Hippocampal formation (tissue), 2 donors: ENCODE measurements around the gene PDPK1.
A peak's percentile ranks its signal among the peaks of the same experiment; 100 is the strongest.

Source experiments
- DNase-seq, 2 donors: peaks; one replicate each; lab custom pipeline; 2025; lab: John Stamatoyannopoulos, UW

PDPK1 gene

GRCh38 chr16:2507052-2507659 is 30.7 kb upstream of the PDPK1 start:
- no peak for DNase-seq

- DNase-seq: peak in 1 of 2 donors; percentile 23
These were observed 30.2 kb upstream of the PDPK1 start for GRCh38 chr16:2507665-2508064.

- DNase-seq: no peak
These were observed 29.0 kb upstream of the PDPK1 start for GRCh38 chr16:2508722-2509400.

GRCh38 chr16:2511128-2511800 is 26.6 kb upstream of the PDPK1 start:
- no peak for DNase-seq

- no peak for DNase-seq
These were observed 25.7 kb upstream of the PDPK1 start for GRCh38 chr16:2511996-2512734.

- no peak for DNase-seq
These were observed 25.0 kb upstream of the PDPK1 start for GRCh38 chr16:2512735-2513404.

- DNase-seq: peak; percentile 83 to 91
These were observed 24.2 kb upstream of the PDPK1 start, which contains the start of gene ATP6V0C for GRCh38 chr16:2513405-2514332. Gene ATP6V0C, plus strand, starts transcription at chr16:2513952. Its CDS starts 152 bp downstream, at chr16:2514104.

- DNase-seq: no peak
These were observed 23.3 kb upstream of the PDPK1 start for GRCh38 chr16:2514333-2515179.

GRCh38 chr16:2515180-2515851 is 22.5 kb upstream of the PDPK1 start:
- no peak for DNase-seq

GRCh38 chr16:2516391-2517240 is 21.2 kb upstream of the PDPK1 start:
- peak in 1 of 2 donors; percentile 42 for DNase-seq

- DNase-seq: no peak
These were observed 19.7 kb upstream of the PDPK1 start for GRCh38 chr16:2517954-2518605.

GRCh38 chr16:2518823-2519710 is 18.8 kb upstream of the PDPK1 start:
- no peak for DNase-seq

- DNase-seq: no peak
These were observed 18.1 kb upstream of the PDPK1 start for GRCh38 chr16:2519711-2520080.

- peak; percentile 78 for DNase-seq
These were observed 17.6 kb upstream of the PDPK1 start, which contains the start of gene AMDHD2 for GRCh38 chr16:2520097-2520783. Gene AMDHD2, plus strand, starts transcription at chr16:2520371. Its CDS starts 88 bp downstream, at chr16:2520459.

GRCh38 chr16:2520784-2521531 is 16.9 kb upstream of the PDPK1 start:
- no peak for DNase-seq
